ENCODE results near the gene TUBB4B.
"Not testable (repeated sequence)": the region's sequence is repeated elsewhere in the genome, so short reads cannot be mapped to it uniquely, and the experiment has no call there.

TUBB4B gene

GRCh38 chr9:137242269-137243203 is 1.4 kb downstream of the TUBB4B start:
- DNase-seq (ENCODE audit: insufficient read length, low spot score) (no peak), FAIRE-seq (no peak)
- TF ChIP-seq POLR2A (IDR thresholded peaks at IDR 0.05; ENCODE audit: low read depth, low read length) = no peak

GRCh38 chr9:137243266-137243625 is 2.2 kb downstream of the TUBB4B start:
- not testable (repeated sequence) for DNase-seq (ENCODE audit: insufficient read length, low spot score); FAIRE-seq
- TF ChIP-seq POLR2A (IDR thresholded peaks at IDR 0.05; ENCODE audit: low read depth, low read length) = peak; percentile 14; the same call in 1 of the 2 replicates

GRCh38 chr9:137243626-137244485 is 2.8 kb downstream of the TUBB4B start:
- no peak for FAIRE-seq
- DNase-seq (ENCODE audit: insufficient read length, low spot score) = peak; percentile 82
- peak; percentile 71 for TF ChIP-seq POLR2A (IDR thresholded peaks at IDR 0.05; ENCODE audit: low read depth, low read length)

GRCh38 chr9:137244486-137245449 is 3.7 kb downstream of the TUBB4B start:
- FAIRE-seq (no peak), DNase-seq (ENCODE audit: insufficient read length, low spot score) (no peak)
- TF ChIP-seq POLR2A (IDR thresholded peaks at IDR 0.05; ENCODE audit: low read depth, low read length) = no peak; the same call in 1 of the 2 replicates

GRCh38 chr9:137245450-137246421 is 4.6 kb downstream of the TUBB4B start:
- no peak for TF ChIP-seq POLR2A (IDR thresholded peaks at IDR 0.05; ENCODE audit: low read depth, low read length)
- FAIRE-seq = no peak
- no peak for DNase-seq (ENCODE audit: insufficient read length, low spot score)

- no peak for DNase-seq (ENCODE audit: insufficient read length, low spot score)
- 0 out of 2 replicates have a peak, but pooled peaks have one; percentile 7 for TF ChIP-seq POLR2A (IDR thresholded peaks at IDR 0.05; ENCODE audit: low read depth, low read length)
- FAIRE-seq = no peak
Observed at GRCh38 chr9:137247135-137247915, 6.2 kb downstream of the TUBB4B start.

GRCh38 chr9:137247916-137248175 is 6.8 kb downstream of the TUBB4B start:
- FAIRE-seq (no peak), DNase-seq (ENCODE audit: insufficient read length, low spot score) (no peak)
- no peak for TF ChIP-seq POLR2A (IDR thresholded peaks at IDR 0.05; ENCODE audit: low read depth, low read length)

GRCh38 chr9:137250329-137251193 is 9.5 kb downstream of the TUBB4B start:
- FAIRE-seq (no peak), DNase-seq (ENCODE audit: insufficient read length, low spot score) (no peak)
- no peak for TF ChIP-seq POLR2A (IDR thresholded peaks at IDR 0.05; ENCODE audit: low read depth, low read length)

GRCh38 chr9:137251194-137251461 is 10.0 kb downstream of the TUBB4B start, which contains the start of gene STPG3:
TSS of gene STPG3 (plus strand) at chr9:137251286. CDS start at chr9:137251287, 1 bp downstream.
- TF ChIP-seq POLR2A (IDR thresholded peaks at IDR 0.05; ENCODE audit: low read depth, low read length) = no peak
- FAIRE-seq (no peak), DNase-seq (ENCODE audit: insufficient read length, low spot score) (no peak)

- no peak for TF ChIP-seq POLR2A (IDR thresholded peaks at IDR 0.05; ENCODE audit: low read depth, low read length)
- no peak for FAIRE-seq
- DNase-seq (ENCODE audit: insufficient read length, low spot score) = no peak
Observed at GRCh38 chr9:137251490-137252268, 10.6 kb downstream of the TUBB4B start.

Measured in H54 (cell line).